A549 (cell line): ENCODE measurements around the gene KRTAP10-10. TPM values are rescaled to one million over a fixed set of nuclear protein-coding genes. Genes with fewer than 3 reads are reported as not detected.
"Not testable (repeated sequence)": the region's sequence is repeated elsewhere in the genome, so short reads cannot be mapped to it uniquely, and the experiment has no call there.

Source experiments
- ATAC-seq, 2 experiments: fragments of 200-7000 bp in 1 of 2; fragments of >200 bp in 1 of 2; cut with Nextera tagmentation in 1 of 2; cut with Tn5 transposase in 1 of 2; 3 replicates each; pipeline versions ENCODE4 v1.8.0 to v1.9.1; 2018 to 2020; ENCODE audit warnings: mild to moderate bottlenecking in 1 of 2, moderate library complexity in 1 of 2
- CTCF ChIA-PET: fragments of 300-600 bp; sonication (Branson Sonifier 250); formaldehyde crosslinking; extraction: SDS; loops from one replicate; lab custom pipeline; 2021; ENCODE audit warnings: antibody characterized with exemption, inconsistent platforms; lab: Yijun Ruan, JAX
- POLR2A ChIA-PET: fragments of 350-600 bp; formaldehyde crosslinking; extraction: SDS; loops from one replicate; lab custom pipeline; 2021; ENCODE audit warnings: antibody characterized with exemption, inconsistent platforms; lab: Yijun Ruan, JAX
- DNase-seq, 2 experiments: peaks; one replicate each; pipeline versions ENCODE4 v3.0.0 to v3.0.0-alpha.2; 2011 to 2016; ENCODE audit warnings: low read depth in 1 of 2, low spot score in 1 of 2
- FAIRE-seq: peaks from 2 replicates; lab custom pipeline; 2011; peaks lifted over from hg19 to GRCh38; lab: Jason Lieb, UNC
- H3K27ac ChIP-seq, 2 experiments: fragments of >200 bp; sonication (Bioruptor Twin); formaldehyde crosslinking; 3 replicates each; pipeline ENCODE4 v1.5.1; 2016 to 2017
- H3K4me1 ChIP-seq: fragments of >200 bp; sonication (Bioruptor Twin); formaldehyde crosslinking; 3 replicates; pipeline ENCODE4 v1.6.1; 2016
- H3K4me2 ChIP-seq: fragments of >200 bp; sonication (Bioruptor Twin); formaldehyde crosslinking; 3 replicates; pipeline ENCODE4 v1.6.1; 2016
- H3K4me3 ChIP-seq: fragments of >200 bp; sonication (Bioruptor Twin); formaldehyde crosslinking; 3 replicates; pipeline ENCODE4 v1.5.1; 2016
- H3K9me3 ChIP-seq: fragments of >200 bp; sonication (Bioruptor Twin); formaldehyde crosslinking; 3 replicates; pipeline ENCODE4 v1.6.1; 2016
- CBX2 ChIP-seq: fragments of 200-600 bp; sonication (generic); IDR thresholded peaks from 2 replicates; pipeline ENCODE4 v1.6.1; 2016; ENCODE audit warnings: low read depth, mild to moderate bottlenecking, borderline replicate concordance
- HDAC2 ChIP-seq: fragments of 200-600 bp; sonication (generic); IDR thresholded peaks from 2 replicates; pipeline ENCODE4 v1.6.1; 2016
- HOXA7 ChIP-seq: fragments of 250-450 bp; sonication (Bioruptor Pico); IDR thresholded peaks from 2 replicates; pipeline ENCODE4 v1.5.0; 2020; ENCODE audit warnings: mild to moderate bottlenecking, moderate library complexity
- HOXB5 ChIP-seq: fragments of 250-450 bp; sonication (Bioruptor Pico); IDR thresholded peaks from 2 replicates; pipeline ENCODE4 v1.5.0; 2020; ENCODE audit warnings: mild to moderate bottlenecking, moderate library complexity
- JUN ChIP-seq, 2 experiments: fragments of >200 bp; sonication (Bioruptor Twin); formaldehyde crosslinking; IDR thresholded peaks; 2 replicates in 1 of 2; 3 replicates in 1 of 2; pipeline ENCODE4 v1.6.1; 2016 to 2017
- KDM5A ChIP-seq: fragments of 200-600 bp; sonication (generic); IDR thresholded peaks from 2 replicates; pipeline ENCODE4 v1.6.1; 2016; ENCODE audit warnings: antibody characterized with exemption, mild to moderate bottlenecking
- MAZ ChIP-seq: fragments of 150-350 bp; IDR thresholded peaks from 2 replicates; pipeline ENCODE4 v1.6.1; 2014; ENCODE audit warnings: antibody characterized with exemption, low read depth, low read length, borderline replicate concordance
- NPAS2 ChIP-seq: fragments of 250-450 bp; sonication (Bioruptor Pico); IDR thresholded peaks from 2 replicates; pipeline ENCODE4 v1.8.0; 2022; ENCODE audit warnings: mild to moderate bottlenecking, moderate library complexity, borderline replicate concordance
- POLR2AphosphoS2 ChIP-seq: conservative IDR thresholded peaks from 2 replicates; pipeline ENCODE4 v1.6.1; 2012; ENCODE audit warnings: low read length, improper control_type of control experiment, inconsistent platforms
- RCOR1 ChIP-seq: fragments of 150-350 bp; IDR thresholded peaks from 2 replicates; pipeline ENCODE4 v1.6.1; 2014; ENCODE audit warnings: antibody characterized with exemption, low read length, low read depth
- SREBF2 ChIP-seq: fragments of 450-650 bp; IDR thresholded peaks from 2 replicates; pipeline ENCODE4 v1.6.1; 2014; ENCODE audit warnings: mild to moderate bottlenecking, moderate library complexity
- TFCP2L1 ChIP-seq: fragments of 250-450 bp; sonication (Bioruptor Pico); IDR thresholded peaks from 2 replicates; pipeline ENCODE4 v1.5.0; 2021; ENCODE audit warnings: mild to moderate bottlenecking
- ZSCAN20 ChIP-seq: fragments of 250-450 bp; sonication (Bioruptor Pico); IDR thresholded peaks from 2 replicates; pipeline ENCODE4 v1.8.0; 2022; ENCODE audit warnings: mild to moderate bottlenecking, moderate library complexity
- whole genome bisulfite sequencing: methylation state at CpG from one replicate; pipeline ENCODE4 v1.1.6; 2017; ENCODE audit errors: missing lambda C conversion rate; 5-methylcytosine and 5-hydroxymethylcytosine counted together
- polyA plus RNA-seq, 4 experiments: library from polyadenylated mRNA; depleted of rRNA in 3 of 4; stranded (reverse); fragments of >200 nt; fragmentation: RNase III in 1 of 4; extraction: RNeasy Plus Mini Kit Qiagen cat#74134 plus additional on column Dnase treatment in 1 of 4; gene quantifications; 2 replicates in 3 of 4; 3 replicates in 1 of 4; pipeline ENCODE4 v1.2.3, GENCODE V29; 2011 to 2017

Gene KRTAP10-10
- polyA plus RNA-seq, 2 of the 4 experiments (the other 2 are of a cell fraction), result not detected

DNA sequence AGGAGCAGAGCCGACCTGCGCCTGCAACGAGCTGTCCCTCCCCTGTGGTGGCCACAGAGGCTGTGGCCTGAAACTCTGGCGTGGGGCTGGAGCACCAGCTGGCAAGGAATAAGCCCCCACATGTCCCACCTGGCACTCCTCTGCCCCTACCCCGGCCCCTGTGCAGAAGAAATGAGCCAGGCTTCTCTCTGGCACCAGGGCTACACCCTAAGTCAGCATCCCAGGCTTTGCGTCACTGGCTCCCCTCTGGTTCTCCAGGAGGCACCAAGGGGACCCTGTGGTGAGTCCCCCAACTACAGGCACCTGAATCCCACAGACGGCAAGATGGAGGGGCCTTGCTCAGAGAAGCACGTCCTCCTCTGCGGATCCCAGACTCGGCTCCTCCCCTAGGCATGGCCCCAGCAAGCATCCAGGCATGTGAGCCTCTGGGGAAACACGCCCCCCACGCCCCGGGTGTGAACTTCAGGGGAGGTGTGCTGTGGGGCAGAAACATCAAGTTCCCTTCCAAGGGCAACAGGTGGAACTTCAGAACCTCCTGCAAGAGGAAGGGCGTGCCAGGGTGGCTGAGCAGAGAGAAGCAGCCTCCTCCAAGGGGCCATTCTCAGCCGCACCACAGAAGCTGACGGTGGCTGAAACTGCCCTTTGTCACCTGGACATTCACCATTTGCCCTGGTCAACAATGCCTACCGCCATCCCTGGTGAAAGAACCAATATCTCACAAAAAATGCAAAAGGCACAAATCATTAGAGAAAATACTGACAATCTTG lies 33.9 kb upstream of the KRTAP10-10 start:
- H3K27ac ChIP-seq, result no peak overlapping the region
- TF ChIP-seq ZSCAN20 (CRISPR knock-in tag), result no peak
- TF ChIP-seq HOXA7 (CRISPR knock-in tag), result no peak
- TF ChIP-seq HOXB5 (CRISPR knock-in tag), result no peak
- TF ChIP-seq, all 56 proteins: peak for 0
- ChIA-PET POLR2A (no interaction called here), CTCF (no interaction called here)
- Histone ChIP-seq H3K4me1 (no peaks in the 10 kb centered on the region), H3K4me2 (no peak overlapping the region), H3K4me3 (no peak overlapping the region), H3K9me3 (no peaks in the 10 kb centered on the region)
- ATAC-seq (no peak), DNase-seq (no peak), FAIRE-seq (no peak)
- WGBS, result 18% methylated on average over 10 of the region's 17 CpGs

DNA sequence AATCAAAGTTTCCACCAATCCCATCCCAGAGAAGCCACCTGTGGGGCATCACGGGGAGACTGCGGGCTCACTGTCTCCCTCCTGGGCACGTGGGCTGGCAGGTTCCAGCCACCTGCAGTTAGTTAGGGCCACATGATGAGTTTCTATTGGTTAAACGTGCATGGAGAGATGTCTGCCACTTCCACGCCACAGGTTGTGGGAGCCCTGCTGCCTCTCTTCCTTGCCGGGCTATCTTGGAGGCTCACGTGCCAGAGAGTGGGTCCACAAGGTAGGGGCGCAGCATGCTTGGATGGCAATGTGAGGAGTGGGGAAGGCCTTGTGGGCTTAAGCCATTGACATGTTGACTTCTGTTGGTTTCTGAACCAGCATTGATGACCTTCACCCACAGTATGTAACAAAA lies 33.2 kb upstream of the KRTAP10-10 start:
- ATAC-seq (no peak), FAIRE-seq (no peak), DNase-seq (no peak)
- Histone ChIP-seq H3K4me2 (no peak overlapping the region), H3K4me3 (no peak overlapping the region), H3K27ac (no peak overlapping the region), H3K4me1 (no peaks in the 10 kb centered on the region), H3K9me3 (no peaks in the 10 kb centered on the region)
- ChIA-PET POLR2A (no interaction called here), CTCF (no interaction called here)
- TF ChIP-seq HOXA7 (CRISPR knock-in tag) (no peak), KDM5A (no peak), CBX2 (no peak)
- WGBS, result 18% methylated on average over 7 of the region's 8 CpGs

DNA sequence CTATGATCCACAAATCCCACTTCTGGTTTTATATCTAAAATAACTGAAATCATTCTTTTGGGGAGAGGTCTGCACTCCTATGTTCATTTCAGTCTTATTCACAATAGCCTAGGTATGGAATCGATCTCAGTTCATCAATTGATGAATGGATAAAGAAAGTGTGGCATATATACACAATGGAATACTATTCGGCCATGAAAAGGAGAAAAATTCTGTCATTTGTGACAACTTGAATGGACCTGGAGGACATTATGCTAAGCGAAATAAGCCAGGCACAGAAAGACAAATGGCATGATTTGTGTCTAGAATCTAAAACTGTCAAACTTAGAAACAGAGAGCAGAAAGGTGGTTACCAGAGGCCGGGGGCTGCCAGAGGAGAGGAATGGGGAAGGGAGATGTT lies 30.7 kb upstream of the KRTAP10-10 start:
- DNase-seq (no peak), ATAC-seq (no peak), FAIRE-seq (no peak)
- Histone ChIP-seq H3K4me3 (no peak overlapping the region), H3K4me2 (no peak overlapping the region), H3K4me1 (no peaks in the 10 kb centered on the region), H3K9me3 (peaks cover 3% of the 10 kb centered on the region; the same call in 1 of the 3 replicates), H3K27ac (no peak overlapping the region)
- POLR2A ChIA-PET, result no interaction called here
- no peak for TF ChIP-seq SREBF2
- TF ChIP-seq JUN (IDR thresholded peaks at IDR 0.05), result no peak
- TF ChIP-seq POLR2AphosphoS2, result no peak
- no peak for TF ChIP-seq MAZ
- no peak for TF ChIP-seq HOXA7 (CRISPR knock-in tag)
- TF ChIP-seq RCOR1, result no peak
- TF ChIP-seq HDAC2, result no peak
- TF ChIP-seq NPAS2 (CRISPR knock-in tag), result no peak
- 44% methylated on average over 4 of the region's 4 CpGs for WGBS
- CTCF ChIA-PET, result no interaction called here

DNA sequence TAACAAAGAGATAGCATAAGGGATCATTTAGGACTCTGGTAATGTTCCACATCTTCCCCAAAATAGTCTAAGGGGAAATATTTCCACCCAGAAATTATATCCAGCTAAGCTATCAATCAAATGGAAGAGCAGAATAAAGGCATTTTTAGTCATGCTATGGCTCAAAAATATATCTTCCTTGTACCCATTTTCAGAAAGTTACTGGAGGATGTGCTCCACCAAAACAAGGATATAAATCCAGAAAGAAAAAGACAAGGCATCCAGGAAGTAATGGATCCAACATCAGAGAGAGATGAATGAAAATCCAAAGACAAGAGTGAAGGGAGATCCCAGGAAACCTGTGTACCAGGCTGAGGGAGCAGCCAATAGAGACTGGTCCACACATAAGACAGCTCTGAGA lies 28.0 kb upstream of the KRTAP10-10 start:
- Histone ChIP-seq H3K4me2 (no peak overlapping the region), H3K27ac (no peak overlapping the region), H3K4me1 (no peaks in the 10 kb centered on the region), H3K4me3 (no peak overlapping the region), H3K9me3 (peaks cover 5% of the 10 kb centered on the region; the same call in 1 of the 3 replicates)
- ATAC-seq (no peak), DNase-seq (no peak), FAIRE-seq (no peak)
- ChIA-PET POLR2A (no interaction called here), CTCF (no interaction called here)
- no peak for TF ChIP-seq TFCP2L1 (CRISPR knock-in tag)

DNA sequence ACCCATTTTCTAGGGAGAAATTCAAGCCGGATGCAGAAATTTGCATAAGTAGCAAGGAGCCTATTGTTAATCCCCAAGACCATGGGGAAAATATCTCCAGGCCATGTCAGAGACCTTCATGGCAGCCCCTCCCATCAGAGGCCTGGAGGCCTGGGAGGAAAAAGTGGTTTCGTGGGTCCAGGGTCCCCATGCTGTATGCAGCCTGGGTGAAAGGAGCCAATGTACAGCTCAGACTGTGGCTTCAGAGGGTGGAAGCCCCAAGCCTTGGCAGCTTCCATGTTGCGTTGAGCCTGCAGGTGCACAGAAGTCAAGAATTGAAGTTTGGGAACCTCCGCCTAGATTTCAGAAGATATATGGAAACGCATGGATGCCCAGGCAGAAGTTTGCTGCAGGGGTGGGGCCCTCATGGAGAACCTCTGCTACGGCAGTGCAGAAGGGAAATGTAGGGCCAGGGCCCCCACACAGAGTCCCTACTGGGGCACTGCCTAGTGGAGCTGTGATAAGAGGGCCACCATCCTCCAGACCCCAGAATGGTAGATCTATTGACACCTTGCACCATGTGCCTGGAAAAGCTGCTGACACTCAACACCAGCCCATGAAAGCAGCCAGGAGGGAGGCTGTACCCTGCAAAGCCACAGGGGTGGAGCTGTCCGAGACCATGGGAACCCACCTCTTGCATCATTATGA lies 26.9 kb upstream of the KRTAP10-10 start:
- H3K4me1 ChIP-seq, H3K4me3 ChIP-seq, H3K4me2 ChIP-seq, ATAC-seq, H3K9me3 ChIP-seq, H3K27ac ChIP-seq, FAIRE-seq, CTCF ChIA-PET, DNase-seq, POLR2A ChIA-PET: not testable (repeated sequence)
- WGBS, result 29% methylated on average over 7 of the region's 7 CpGs
